SK-N-SH (cell line): Measurements from ENCODE around the gene CEP43. TPM values are rescaled to one million over a fixed set of nuclear protein-coding genes. Genes with fewer than 3 reads are reported as not detected.

Experiments
- CTCF ChIA-PET: fragments of 300-600, 350-600 bp; formaldehyde crosslinking; extraction: SDS; loops from one replicate; lab custom pipeline; 2021; lab: Yijun Ruan, JAX
- POLR2A ChIA-PET: fragments of 350-600 bp; sonication (Branson Sonifier 250); formaldehyde crosslinking; extraction: SDS; loops from one replicate; lab custom pipeline; 2020; ENCODE audit warnings: antibody characterized with exemption, inconsistent platforms; lab: Yijun Ruan, JAX
- DNase-seq: peaks from one replicate; pipeline ENCODE4 v3.0.0; 2012
- H2AFZ ChIP-seq: fragments of 200-600 bp; sonication (generic); 2 replicates; pipeline ENCODE4 v1.8.1; 2016; ENCODE audit warnings: antibody characterized with exemption, mild to moderate bottlenecking, low read depth
- H3F3A ChIP-seq: fragments of 200-600 bp; sonication (generic); replicated peaks from 2 replicates; pipeline ENCODE3; 2016; ENCODE audit warnings: antibody characterized with exemption, mild to moderate bottlenecking; ENCODE audit not compliant: insufficient read depth
- H3K27ac ChIP-seq, 2 experiments: fragments of 200-500 bp in 1 of 2; fragments of 200-600 bp in 1 of 2; sonication (Bioruptor generic) in 1 of 2; sonication (generic), shearing (Covaris generic) in 1 of 2; 2 replicates each; pipeline versions ENCODE4 v1.5.1 to v1.6.1; 2014 to 2016; ENCODE audit warnings: low read depth in 2 of 2, inconsistent platforms in 1 of 2, low read length in 1 of 2, mild to moderate bottlenecking in 1 of 2, mixed read lengths in 1 of 2
- H3K27me3 ChIP-seq: fragments of 200-600 bp; sonication (generic), shearing (Covaris generic); 2 replicates; pipeline ENCODE4 v1.6.1; 2016; ENCODE audit warnings: mixed run types; ENCODE audit not compliant: insufficient read depth
- H3K36me3 ChIP-seq, 2 experiments: fragments of 200-500 bp in 1 of 2; fragments of 200-600 bp in 1 of 2; sonication (Bioruptor generic) in 1 of 2; sonication (generic) in 1 of 2; replicated peaks in 1 of 2; 2 replicates each; pipeline versions ENCODE3 to v1.5.1; 2014 to 2016; ENCODE audit warnings: low read length in 1 of 2, mild to moderate bottlenecking in 1 of 2; ENCODE audit not compliant: insufficient read depth in 2 of 2, control insufficient read depth in 1 of 2
- H3K4me1 ChIP-seq, 2 experiments: fragments of 200-500 bp in 1 of 2; fragments of 200-600 bp in 1 of 2; sonication (Bioruptor generic) in 1 of 2; sonication (generic), shearing (Covaris generic) in 1 of 2; 2 replicates each; pipeline versions ENCODE4 v1.5.1 to v1.6.1; 2014 to 2016; ENCODE audit warnings: low read depth in 1 of 2, low read length in 1 of 2, mixed run types in 1 of 2; ENCODE audit not compliant: insufficient read depth in 2 of 2, control insufficient read depth in 1 of 2
- H3K4me2 ChIP-seq: fragments of 200-600 bp; sonication (generic), shearing (Covaris generic); 2 replicates; pipeline ENCODE4 v1.6.1; 2017; ENCODE audit warnings: mixed run types
- H3K4me3 ChIP-seq, 2 experiments: fragments of 200-500 bp in 1 of 2; fragments of 200-600 bp in 1 of 2; sonication (Bioruptor generic) in 1 of 2; sonication (generic), shearing (Covaris generic) in 1 of 2; 2 replicates each; pipeline versions ENCODE4 v1.5.1 to v1.8.1; 2014 to 2016; ENCODE audit warnings: low read depth in 2 of 2, inconsistent platforms in 1 of 2, low read length in 1 of 2, mild to moderate bottlenecking in 1 of 2, mixed read lengths in 1 of 2, moderate library complexity in 1 of 2
- H3K79me2 ChIP-seq: fragments of 200-600 bp; sonication (generic); 2 replicates; pipeline ENCODE4 v1.8.1; 2017; ENCODE audit warnings: mild to moderate bottlenecking; ENCODE audit not compliant: insufficient read depth
- H3K9ac ChIP-seq: fragments of 200-600 bp; sonication (generic); 2 replicates; pipeline ENCODE4 v1.6.1; 2017; ENCODE audit warnings: mixed run types
- H3K9me2 ChIP-seq: fragments of 200-600 bp; sonication (generic); 2 replicates; pipeline ENCODE4 v1.6.1; 2017; ENCODE audit warnings: mixed run types
- H3K9me3 ChIP-seq: fragments of 200-600 bp; sonication (generic); 2 replicates; pipeline ENCODE4 v1.6.1; 2017; ENCODE audit warnings: mixed run types, mild to moderate bottlenecking, moderate library complexity
- H4K20me1 ChIP-seq: fragments of 200-600 bp; sonication (generic); 2 replicates; pipeline ENCODE4 v1.6.1; 2017; ENCODE audit warnings: mild to moderate bottlenecking, mixed run types; ENCODE audit not compliant: insufficient read depth
- CTCF ChIP-seq: fragments of 200-600 bp; sonication (generic); IDR thresholded peaks from 2 replicates; pipeline ENCODE4 v1.6.1; 2017; ENCODE audit warnings: antibody characterized with exemption, mild to moderate bottlenecking, moderate library complexity
- FOSL2 ChIP-seq: IDR thresholded peaks from 2 replicates; pipeline ENCODE4 v1.4.0; 2012; ENCODE audit warnings: low read depth, mild to moderate bottlenecking, moderate library complexity, borderline replicate concordance
- FOXJ3 ChIP-seq: sonication (generic); formaldehyde crosslinking; IDR thresholded peaks from 2 replicates; pipeline ENCODE4 v1.5.1; 2020; ENCODE audit warnings: mild to moderate bottlenecking, missing genetic modification reagents
- FOXM1 ChIP-seq: IDR thresholded peaks from 2 replicates; pipeline ENCODE4 v1.4.0; 2012; ENCODE audit warnings: low read depth, mild to moderate bottlenecking
- GABPA ChIP-seq: IDR thresholded peaks from 2 replicates; pipeline ENCODE4 v1.4.0; 2012; ENCODE audit warnings: low read depth, mild to moderate bottlenecking
- GATA2 ChIP-seq: sonication (generic); formaldehyde crosslinking; IDR thresholded peaks from 2 replicates; pipeline ENCODE4 v1.5.0; 2020; ENCODE audit warnings: mild to moderate bottlenecking, missing genetic modification reagents
- MAX ChIP-seq: IDR thresholded peaks from 2 replicates; pipeline ENCODE4 v1.4.0; 2012; ENCODE audit warnings: low read depth
- MEF2A ChIP-seq: IDR thresholded peaks from 2 replicates; pipeline ENCODE4 v1.4.0; 2012; ENCODE audit warnings: low read depth, borderline replicate concordance
- RAD21 ChIP-seq: IDR thresholded peaks from 2 replicates; pipeline ENCODE4 v1.6.1; 2012; ENCODE audit warnings: mild to moderate bottlenecking, low read length
- RCOR1 ChIP-seq: fragments of 150-350 bp; IDR thresholded peaks from 2 replicates; pipeline ENCODE4 v1.6.1; 2017; ENCODE audit warnings: antibody characterized with exemption, low read length
- SMC3 ChIP-seq: IDR thresholded peaks from 2 replicates; pipeline ENCODE4 v1.6.1; 2012; ENCODE audit warnings: low read depth, low read length, improper control_type of control experiment
- TCF12 ChIP-seq: IDR thresholded peaks from 2 replicates; pipeline ENCODE4 v1.4.0; 2012
- USF1 ChIP-seq: IDR thresholded peaks from 2 replicates; pipeline ENCODE4 v1.4.0; 2012; ENCODE audit warnings: low read depth, borderline replicate concordance
- WGBS: methylation state at CpG from one replicate; pipeline ENCODE4 v1.1.6; 2017; ENCODE audit warnings: low lambda C conversion rate; 5-methylcytosine and 5-hydroxymethylcytosine counted together
- polyA plus RNA-seq, 3 experiments: library from polyadenylated mRNA; depleted of rRNA; stranded (reverse); fragments of >200 nt; gene quantifications; 2 replicates each; pipeline ENCODE4 v1.2.3, GENCODE V29; 2012

CEP43 gene
- polyA plus RNA-seq, 1 of the 3 experiments (the other 2 are of a cell fraction), result 7.5 TPM

- H2AFZ ChIP-seq, result no peak overlapping the region
- WGBS, result 69% methylated on average over 6 of the region's 6 CpGs
- ChIA-PET CTCF (interaction anchor here (1.0 to 3.3 kb wide), 4 partner anchors 54 to 830 kb away, joined by 3 to 45 read pairs (median 4); no protein-coding TSS in a partner anchor), POLR2A (no interaction called here)
- no peak overlapping the region for H3K4me2 ChIP-seq
- H3K4me3 ChIP-seq, result no peak overlapping the region
- no peak for DNase-seq
- no peaks in the 10 kb centered on the region for H3K9me3 ChIP-seq
- no peaks in the 10 kb centered on the region for H3F3A ChIP-seq
- H4K20me1 ChIP-seq, result no peaks in the 10 kb centered on the region
- peaks cover 0 to 12% of the 10 kb centered on the region in 2 experiments for H3K36me3 ChIP-seq
- peaks cover 73% of the 10 kb centered on the region; the same call in 1 of the 2 replicates for H3K79me2 ChIP-seq
- H3K9ac ChIP-seq, result no peak overlapping the region
- peaks cover 0 to 9% of the 10 kb centered on the region in 2 experiments; a peak in 1 of 4 replicates for H3K4me1 ChIP-seq
- no peaks in the 10 kb centered on the region for H3K9me2 ChIP-seq
- no peaks in the 10 kb centered on the region for H3K27me3 ChIP-seq
- no peak for TF ChIP-seq CTCF
- no peak for TF ChIP-seq FOSL2
- no peak for TF ChIP-seq TCF12
- no peak for TF ChIP-seq GATA2 (CRISPR knock-in tag)
- no peak for TF ChIP-seq RCOR1
- no peak for TF ChIP-seq MEF2A
- no peak overlapping the region for H3K27ac ChIP-seq
Observed at GRCh38 chr6:166987448-166987847, 11.7 kb upstream of the CEP43 start.

GRCh38 chr6:166987930-166988329 is 11.3 kb upstream of the CEP43 start:
- Histone ChIP-seq H2AFZ (no peak overlapping the region), H3K9ac (no peak overlapping the region), H3K9me3 (no peaks in the 10 kb centered on the region), H3K4me1 (peaks cover 0 to 9% of the 10 kb centered on the region in 2 experiments; a peak in 1 of 4 replicates), H3K27ac (no peak overlapping the region), H3K9me2 (no peaks in the 10 kb centered on the region), H3K79me2 (peaks cover 75% of the 10 kb centered on the region; the same call in 1 of the 2 replicates), H3K4me2 (no peak overlapping the region), H4K20me1 (no peaks in the 10 kb centered on the region), H3K36me3 (peaks cover 3 to 7% of the 10 kb centered on the region in 2 experiments), H3K4me3 (no peak overlapping the region), H3K27me3 (no peaks in the 10 kb centered on the region), H3F3A (no peaks in the 10 kb centered on the region)
- TF ChIP-seq MAX, result no peak
- TF ChIP-seq SMC3, result no peak
- TF ChIP-seq FOXJ3 (CRISPR knock-in tag), result no peak
- TF ChIP-seq RCOR1, result no peak
- TF ChIP-seq RAD21, result no peak
- TF ChIP-seq GABPA, result no peak
- TF ChIP-seq USF1, result no peak
- TF ChIP-seq FOXM1, result no peak
- ChIA-PET CTCF (interaction anchor here (1.1 to 3.3 kb wide), 8 partner anchors 17 to 831 kb away, joined by 3 to 45 read pairs (median 9); partner anchors contain the start of gene RNASET2), POLR2A (no interaction called here)
- WGBS, result 79% methylated on average over 3 of the region's 3 CpGs
- DNase-seq, result no peak
